ENCODE results near the gene STYXL2. TPM values are rescaled to one million over a fixed set of nuclear protein-coding genes. Genes with fewer than 3 reads are reported as not detected.

Gene STYXL2
- total and polyA plus RNA-seq, 4 donors: 0.02 to 0.57 (median 0.09) TPM

DNA sequence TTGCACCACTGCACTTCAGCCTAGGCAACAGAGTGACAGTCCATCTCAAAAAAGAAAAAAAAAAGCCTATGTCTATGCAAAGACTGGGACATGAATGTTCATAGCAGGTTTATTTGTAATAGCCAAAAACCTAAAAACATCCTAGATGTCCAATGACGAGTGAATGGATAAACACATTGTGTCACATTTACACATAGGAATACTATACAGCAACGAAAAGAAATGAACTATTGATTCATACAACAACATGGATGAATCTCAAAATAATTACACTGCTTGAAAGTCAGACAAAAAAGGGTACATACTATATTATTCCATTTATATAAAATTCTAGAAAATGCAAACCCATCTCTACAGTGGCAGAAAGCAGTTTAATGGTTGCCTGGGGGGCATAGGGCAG, 7.9 kb downstream of the STYXL2 start:
- ATAC-seq (ENCODE audit: insufficient read depth, low FRiP score): no peak
- DNase-seq: no peak
- Histone ChIP-seq H3K9me3 (ENCODE audit: control insufficient read depth in 4 of 4, insufficient read depth in 3 of 4, low read length in 3 of 4) (no peaks in the 10 kb centered on the region), H3K9ac (ENCODE audit: insufficient read depth in 1 of 2, low read length in 2 of 2) (no peak overlapping the region), H3K27ac (ENCODE audit: low read depth in 1 of 2, low read length in 1 of 2) (no peak overlapping the region), H3K4me1 (ENCODE audit: control insufficient read depth in 5 of 5, insufficient read depth in 5 of 5, low read length in 5 of 5) (peaks cover 0 to 10% (median 0%) of the 10 kb centered on the region in 5 donors), H3K36me3 (ENCODE audit: control insufficient read depth in 4 of 4, insufficient read depth in 4 of 4, low read length in 4 of 4) (no peaks in the 10 kb centered on the region), H3K27me3 (ENCODE audit: control insufficient read depth in 3 of 3, insufficient read depth in 3 of 3, low read length in 2 of 3) (no peaks in the 10 kb centered on the region), H3K4me3 (no peak overlapping the region)
- TF ChIP-seq, protein P1, sequence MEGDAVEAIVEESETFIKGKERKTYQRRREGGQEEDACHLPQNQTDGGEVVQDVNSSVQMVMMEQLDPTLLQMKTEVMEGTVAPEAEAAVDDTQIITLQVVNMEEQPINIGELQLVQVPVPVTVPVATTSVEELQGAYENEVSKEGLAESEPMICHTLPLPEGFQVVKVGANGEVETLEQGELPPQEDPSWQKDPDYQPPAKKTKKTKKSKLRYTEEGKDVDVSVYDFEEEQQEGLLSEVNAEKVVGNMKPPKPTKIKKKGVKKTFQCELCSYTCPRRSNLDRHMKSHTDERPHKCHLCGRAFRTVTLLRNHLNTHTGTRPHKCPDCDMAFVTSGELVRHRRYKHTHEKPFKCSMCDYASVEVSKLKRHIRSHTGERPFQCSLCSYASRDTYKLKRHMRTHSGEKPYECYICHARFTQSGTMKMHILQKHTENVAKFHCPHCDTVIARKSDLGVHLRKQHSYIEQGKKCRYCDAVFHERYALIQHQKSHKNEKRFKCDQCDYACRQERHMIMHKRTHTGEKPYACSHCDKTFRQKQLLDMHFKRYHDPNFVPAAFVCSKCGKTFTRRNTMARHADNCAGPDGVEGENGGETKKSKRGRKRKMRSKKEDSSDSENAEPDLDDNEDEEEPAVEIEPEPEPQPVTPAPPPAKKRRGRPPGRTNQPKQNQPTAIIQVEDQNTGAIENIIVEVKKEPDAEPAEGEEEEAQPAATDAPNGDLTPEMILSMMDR (IDR thresholded peaks at IDR 0.05; ENCODE audit: control extremely low read depth, extremely low read depth): no peak
- 93 to 94% methylated on average over 2 of the region's 2 CpGs for WGBS, 2 donors

DNA sequence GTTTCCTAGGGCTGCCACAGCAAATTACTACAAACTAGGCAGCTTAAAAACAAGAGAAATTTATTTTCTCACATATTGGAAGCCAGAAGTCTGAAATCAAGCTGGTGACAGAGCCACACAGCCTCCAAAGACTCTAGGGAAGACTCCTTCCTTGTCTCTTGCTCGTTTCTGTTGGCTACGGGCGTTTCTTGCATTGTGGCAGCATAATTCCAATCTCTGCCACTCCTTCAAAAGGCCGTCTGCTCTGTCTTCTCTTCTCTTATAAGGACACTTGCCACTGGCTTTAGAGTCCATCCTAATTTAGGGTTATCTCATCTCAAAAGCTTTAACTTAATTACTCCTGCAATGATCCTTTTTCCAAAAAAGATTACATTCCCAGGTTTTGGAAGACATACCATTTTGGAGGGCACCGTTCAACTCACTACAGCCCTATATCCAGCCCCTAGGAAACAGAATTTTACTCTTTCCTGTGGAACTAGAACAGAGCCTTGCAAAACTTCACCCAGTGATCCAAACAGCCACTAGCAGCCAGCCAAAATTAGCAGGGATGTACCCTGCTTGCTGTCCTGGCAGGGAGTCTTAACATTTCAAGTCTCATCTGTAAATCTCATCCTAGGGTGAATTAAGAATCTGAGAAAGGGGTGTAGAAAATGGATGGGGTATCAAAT, 9.2 kb downstream of the STYXL2 start:
- Histone ChIP-seq H3K9ac (ENCODE audit: insufficient read depth in 1 of 2, low read length in 2 of 2) (no peak overlapping the region), H3K4me1 (ENCODE audit: control insufficient read depth in 5 of 5, insufficient read depth in 5 of 5, low read length in 5 of 5) (peaks cover 0 to 19% (median 0%) of the 10 kb centered on the region in 5 donors), H3K4me3 (no peak overlapping the region), H3K36me3 (ENCODE audit: control insufficient read depth in 4 of 4, insufficient read depth in 4 of 4, low read length in 4 of 4) (no peaks in the 10 kb centered on the region), H3K27me3 (ENCODE audit: control insufficient read depth in 3 of 3, insufficient read depth in 3 of 3, low read length in 2 of 3) (no peaks in the 10 kb centered on the region), H3K27ac (ENCODE audit: low read depth in 1 of 2, low read length in 1 of 2) (no peak overlapping the region), H3K9me3 (ENCODE audit: control insufficient read depth in 4 of 4, insufficient read depth in 3 of 4, low read length in 3 of 4) (no peaks in the 10 kb centered on the region)
- TF ChIP-seq, protein P1 (IDR thresholded peaks at IDR 0.05; ENCODE audit: control extremely low read depth, extremely low read depth): no peak
- ATAC-seq (ENCODE audit: insufficient read depth, low FRiP score) (no peak), DNase-seq (no peak)
- 77 to 87% methylated on average over 5 of the region's 5 CpGs for WGBS, 2 donors

DNA sequence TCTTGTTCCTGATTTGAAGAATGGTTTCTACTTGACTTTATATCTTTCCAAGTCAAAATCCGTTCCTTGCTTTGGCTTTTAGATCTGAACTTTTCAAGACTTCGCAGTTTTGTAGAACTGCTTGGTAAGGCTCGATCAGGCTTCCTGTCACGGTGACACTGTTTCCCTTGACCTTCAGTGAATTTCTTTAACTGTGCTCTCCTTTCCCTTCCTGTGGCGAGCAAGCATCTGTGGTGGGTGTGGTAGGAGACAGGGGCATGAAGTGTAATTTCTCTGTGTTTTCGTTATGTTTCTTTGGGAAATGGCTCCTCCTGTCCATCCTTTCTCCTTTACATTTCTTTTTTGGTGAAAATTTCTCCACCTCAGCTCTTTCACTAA, 10.4 kb downstream of the STYXL2 start:
- Histone ChIP-seq H3K4me1 (ENCODE audit: control insufficient read depth in 5 of 5, insufficient read depth in 5 of 5, low read length in 5 of 5) (peaks cover 0 to 20% (median 0%) of the 10 kb centered on the region in 5 donors), H3K9ac (ENCODE audit: insufficient read depth in 1 of 2, low read length in 2 of 2) (no peak overlapping the region), H3K4me3 (no peak overlapping the region), H3K27me3 (ENCODE audit: control insufficient read depth in 3 of 3, insufficient read depth in 3 of 3, low read length in 2 of 3) (no peaks in the 10 kb centered on the region), H3K9me3 (ENCODE audit: control insufficient read depth in 4 of 4, insufficient read depth in 3 of 4, low read length in 3 of 4) (no peaks in the 10 kb centered on the region), H3K36me3 (ENCODE audit: control insufficient read depth in 4 of 4, insufficient read depth in 4 of 4, low read length in 4 of 4) (no peaks in the 10 kb centered on the region), H3K27ac (ENCODE audit: low read depth in 1 of 2, low read length in 1 of 2) (no peak overlapping the region)
- TF ChIP-seq, protein P1 (IDR thresholded peaks at IDR 0.05; ENCODE audit: control extremely low read depth, extremely low read depth): no peak
- ATAC-seq (ENCODE audit: insufficient read depth, low FRiP score) (no peak), DNase-seq (no peak)
- WGBS, 2 donors: 23 to 52% methylated on average over 6 of the region's 6 CpGs
